Loucy (cell line): ENCODE data around the gene C11orf42.

ENCODE experiments used
- H2AFZ ChIP-seq: fragments of 200-600 bp; sonication (generic); 2 replicates; pipeline ENCODE4 v1.6.0; 2016; ENCODE audit warnings: antibody characterized with exemption, mild to moderate bottlenecking, low read length, moderate library complexity
- H3F3A ChIP-seq: fragments of 200-600 bp; 2 replicates; pipeline ENCODE4 v1.6.0; 2016; ENCODE audit warnings: antibody characterized with exemption, low read depth, mild to moderate bottlenecking
- H3K27me3 ChIP-seq: fragments of 200-600 bp; sonication (generic); 2 replicates; pipeline ENCODE4 v1.6.1; 2014; ENCODE audit warnings: low read length, mild to moderate bottlenecking; ENCODE audit not compliant: insufficient read depth, poor library complexity, severe bottlenecking
- H3K36me3 ChIP-seq: fragments of 200-600 bp; sonication (generic); 2 replicates; pipeline ENCODE4 v1.6.1; 2016; ENCODE audit warnings: low read length; ENCODE audit not compliant: insufficient read depth
- H3K4me1 ChIP-seq: fragments of 200-600 bp; sonication (generic); 2 replicates; pipeline ENCODE4 v1.5.1; 2014; ENCODE audit warnings: low read length, mild to moderate bottlenecking; ENCODE audit not compliant: insufficient read depth, poor library complexity, severe bottlenecking
- H3K4me2 ChIP-seq: fragments of 200-600 bp; sonication (generic); 2 replicates; pipeline ENCODE4 v1.6.0; 2014; ENCODE audit warnings: antibody characterized with exemption, low read length, low read depth, mild to moderate bottlenecking; ENCODE audit not compliant: poor library complexity, severe bottlenecking
- H3K4me3 ChIP-seq: fragments of 200-600 bp; sonication (generic); 2 replicates; pipeline ENCODE4 v1.5.1; 2014; ENCODE audit warnings: low read length, mild to moderate bottlenecking, mixed read lengths; ENCODE audit not compliant: poor library complexity, severe bottlenecking
- H3K79me2 ChIP-seq: fragments of 200-600 bp; sonication (generic); 2 replicates; pipeline ENCODE4 v1.6.1; 2014; ENCODE audit warnings: low read length; ENCODE audit not compliant: insufficient read depth
- H3K9ac ChIP-seq: fragments of 200-600 bp; sonication (generic); 2 replicates; pipeline ENCODE4 v1.6.0; 2014; ENCODE audit warnings: mild to moderate bottlenecking, low read depth, low read length, moderate library complexity; ENCODE audit not compliant: poor library complexity, severe bottlenecking
- H3K9me2 ChIP-seq: fragments of 200-600 bp; sonication (generic); replicated peaks from 2 replicates; pipeline ENCODE4 v1.6.1; 2016; ENCODE audit warnings: low read depth, low read length, mixed read lengths
- H3K9me3 ChIP-seq: fragments of 200-600 bp; sonication (generic); 2 replicates; pipeline ENCODE4 v1.6.1; 2014; ENCODE audit warnings: mild to moderate bottlenecking, antibody characterized with exemption, low read length, low read depth; ENCODE audit not compliant: insufficient read depth
- H4K20me1 ChIP-seq: fragments of 200-600 bp; sonication (generic); 2 replicates; pipeline ENCODE4 v1.6.0; 2014; ENCODE audit warnings: antibody characterized with exemption, low read length, mild to moderate bottlenecking; ENCODE audit not compliant: insufficient read depth, poor library complexity, severe bottlenecking
- EZH2phosphoT487 ChIP-seq: fragments of 200-600 bp; IDR thresholded peaks from 2 replicates; pipeline ENCODE4 v1.6.1; 2018; ENCODE audit warnings: antibody characterized with exemption, mild to moderate bottlenecking, moderate library complexity, borderline replicate concordance
- TF ChIP-seq, protein P1 (sequence below): fragments of 200-600 bp; sonication (generic); conservative IDR thresholded peaks from 2 replicates; pipeline ENCODE4 v1.5.1; 2014; ENCODE audit warnings: mild to moderate bottlenecking, antibody characterized with exemption, low read length

The C11orf42 gene

GRCh38 chr11:6258571-6259081 lies 53.3 kb downstream of the C11orf42 start:
- no peak for TF ChIP-seq EZH2phosphoT487
- TF ChIP-seq, protein P1, sequence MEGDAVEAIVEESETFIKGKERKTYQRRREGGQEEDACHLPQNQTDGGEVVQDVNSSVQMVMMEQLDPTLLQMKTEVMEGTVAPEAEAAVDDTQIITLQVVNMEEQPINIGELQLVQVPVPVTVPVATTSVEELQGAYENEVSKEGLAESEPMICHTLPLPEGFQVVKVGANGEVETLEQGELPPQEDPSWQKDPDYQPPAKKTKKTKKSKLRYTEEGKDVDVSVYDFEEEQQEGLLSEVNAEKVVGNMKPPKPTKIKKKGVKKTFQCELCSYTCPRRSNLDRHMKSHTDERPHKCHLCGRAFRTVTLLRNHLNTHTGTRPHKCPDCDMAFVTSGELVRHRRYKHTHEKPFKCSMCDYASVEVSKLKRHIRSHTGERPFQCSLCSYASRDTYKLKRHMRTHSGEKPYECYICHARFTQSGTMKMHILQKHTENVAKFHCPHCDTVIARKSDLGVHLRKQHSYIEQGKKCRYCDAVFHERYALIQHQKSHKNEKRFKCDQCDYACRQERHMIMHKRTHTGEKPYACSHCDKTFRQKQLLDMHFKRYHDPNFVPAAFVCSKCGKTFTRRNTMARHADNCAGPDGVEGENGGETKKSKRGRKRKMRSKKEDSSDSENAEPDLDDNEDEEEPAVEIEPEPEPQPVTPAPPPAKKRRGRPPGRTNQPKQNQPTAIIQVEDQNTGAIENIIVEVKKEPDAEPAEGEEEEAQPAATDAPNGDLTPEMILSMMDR = no peak
- Histone ChIP-seq H3K9me2 (no peaks in the 10 kb centered on the region), H3K9ac (no peak overlapping the region), H3K79me2 (no peaks in the 10 kb centered on the region), H3K4me2 (no peak overlapping the region), H3K9me3 (no peaks in the 10 kb centered on the region), H3F3A (no peaks in the 10 kb centered on the region), H4K20me1 (no peaks in the 10 kb centered on the region), H3K36me3 (no peaks in the 10 kb centered on the region), H3K4me1 (no peaks in the 10 kb centered on the region), H3K4me3 (no peak overlapping the region), H3K27me3 (no peaks in the 10 kb centered on the region), H2AFZ (no peak overlapping the region)

DNA sequence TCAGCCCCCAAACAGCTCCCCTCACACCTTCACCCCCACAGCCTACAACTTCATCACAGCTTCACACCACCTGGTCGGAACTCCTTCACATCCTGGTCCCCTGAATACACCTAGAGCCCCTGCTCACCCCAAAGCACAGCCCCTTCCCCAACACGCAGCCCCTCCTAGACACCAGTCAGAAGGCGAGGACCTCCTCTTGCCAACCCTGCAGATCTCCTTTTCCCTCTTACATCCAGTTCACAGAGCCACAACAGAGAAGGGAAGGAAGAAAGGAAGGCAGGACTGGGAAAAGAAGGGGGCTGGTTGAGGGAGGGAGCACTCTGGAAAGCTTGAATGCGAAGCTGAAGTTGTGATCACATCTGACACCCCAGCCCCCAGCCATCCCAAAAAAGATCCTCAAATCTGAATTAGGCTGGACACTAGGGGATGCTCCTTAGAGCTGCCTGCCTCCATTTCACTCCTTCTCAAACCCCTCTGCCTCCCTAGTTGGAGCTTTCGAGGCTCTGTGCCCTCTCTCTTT lies 54.9 kb downstream of the C11orf42 start:
- H3K4me1 ChIP-seq = no peaks in the 10 kb centered on the region
- H3K79me2 ChIP-seq = no peaks in the 10 kb centered on the region
- no peaks in the 10 kb centered on the region for H3K9me2 ChIP-seq
- no peak overlapping the region for H3K9ac ChIP-seq
- H2AFZ ChIP-seq = no peak overlapping the region
- H3K4me3 ChIP-seq = no peak overlapping the region
- no peak overlapping the region for H3K4me2 ChIP-seq
- H3K36me3 ChIP-seq = no peaks in the 10 kb centered on the region
- no peak for TF ChIP-seq EZH2phosphoT487
- TF ChIP-seq, protein P1 = no peak
- no peaks in the 10 kb centered on the region for H3F3A ChIP-seq
- no peaks in the 10 kb centered on the region for H3K27me3 ChIP-seq
- H4K20me1 ChIP-seq = no peaks in the 10 kb centered on the region
- no peaks in the 10 kb centered on the region for H3K9me3 ChIP-seq
